Activated T-helper 1 cell treated with Interleukin-2 at 50 U/mL for 16 hours (primary cell): ENCODE measurements around the gene CCT3.
A peak's percentile ranks its signal among the peaks of the same experiment; 100 is the strongest.
"Not testable (repeated sequence)": the region's sequence is repeated elsewhere in the genome, so short reads cannot be mapped to it uniquely, and the experiment has no call there.

ENCODE experiments used
- DNase-seq: peaks from one replicate; pipeline ENCODE4 v3.0.0-alpha.2; 2020; ENCODE audit warnings: low read depth

CCT3 gene

DNA sequence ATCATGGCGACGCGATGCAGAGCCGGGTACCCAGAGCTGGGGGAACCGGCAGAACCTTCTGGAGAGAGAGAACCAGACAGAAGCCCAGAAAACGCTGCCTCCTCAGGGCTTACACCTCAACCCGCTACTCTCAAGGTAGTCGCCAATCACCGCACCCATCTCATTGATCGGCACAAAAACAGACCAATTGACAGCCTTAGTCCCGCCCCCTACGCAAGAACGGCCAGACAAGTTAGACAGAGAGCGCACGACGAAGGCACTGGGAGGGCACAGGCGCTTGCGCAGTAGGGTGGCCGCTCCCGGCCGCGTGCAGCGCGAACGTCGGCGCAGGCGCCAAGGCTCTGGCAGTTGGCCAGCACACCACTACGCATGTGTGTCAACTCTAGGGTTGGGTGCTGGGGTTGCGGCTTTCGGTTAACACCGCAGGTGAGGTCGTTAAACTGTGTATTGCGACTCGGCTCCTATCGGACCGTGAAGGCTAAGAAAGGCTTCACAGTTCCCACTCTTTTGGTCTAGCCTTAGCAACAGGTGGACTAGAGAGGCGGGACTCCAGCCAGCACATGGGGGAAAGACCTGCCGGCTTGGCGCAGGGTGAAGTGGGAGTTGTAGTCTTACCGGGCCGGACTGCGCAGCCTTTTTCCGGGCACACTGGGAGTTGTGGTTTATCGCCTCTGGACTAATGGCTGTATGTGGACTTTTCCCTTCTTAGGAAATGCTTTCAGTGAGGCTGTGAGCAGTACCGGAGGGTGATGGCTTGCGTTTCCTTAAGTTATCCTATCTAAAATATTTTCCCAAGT lies at the start of gene CCT3, which contains the start of gene TSACC:
CCT3 (minus strand) TSS at position 113 of the 797 bp plus-strand sequence; CDS start at position 5, 108 bp downstream.
TSACC (plus strand) TSS at position 347 of the 797 bp plus-strand sequence. CDS start 1,232 bp downstream, outside the sequence.
- DNase-seq, result peak; percentile 98

DNA sequence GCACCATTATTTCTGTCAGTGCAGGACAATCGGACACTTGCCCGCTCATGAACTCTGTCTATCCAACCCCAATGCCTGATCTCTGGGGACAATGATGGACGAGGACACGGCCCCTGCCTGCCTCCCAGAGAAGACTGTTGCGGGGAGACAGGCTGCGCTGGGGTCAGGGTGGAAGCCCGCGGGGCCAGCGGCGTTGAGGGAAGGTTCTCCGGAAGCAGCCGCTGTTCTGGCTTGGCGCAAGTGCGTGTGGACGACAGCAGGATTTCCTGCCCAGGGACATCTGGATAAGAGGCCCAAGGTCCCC lies 49.7 kb upstream of the CCT3 start:
- DNase-seq, result no peak

DNA sequence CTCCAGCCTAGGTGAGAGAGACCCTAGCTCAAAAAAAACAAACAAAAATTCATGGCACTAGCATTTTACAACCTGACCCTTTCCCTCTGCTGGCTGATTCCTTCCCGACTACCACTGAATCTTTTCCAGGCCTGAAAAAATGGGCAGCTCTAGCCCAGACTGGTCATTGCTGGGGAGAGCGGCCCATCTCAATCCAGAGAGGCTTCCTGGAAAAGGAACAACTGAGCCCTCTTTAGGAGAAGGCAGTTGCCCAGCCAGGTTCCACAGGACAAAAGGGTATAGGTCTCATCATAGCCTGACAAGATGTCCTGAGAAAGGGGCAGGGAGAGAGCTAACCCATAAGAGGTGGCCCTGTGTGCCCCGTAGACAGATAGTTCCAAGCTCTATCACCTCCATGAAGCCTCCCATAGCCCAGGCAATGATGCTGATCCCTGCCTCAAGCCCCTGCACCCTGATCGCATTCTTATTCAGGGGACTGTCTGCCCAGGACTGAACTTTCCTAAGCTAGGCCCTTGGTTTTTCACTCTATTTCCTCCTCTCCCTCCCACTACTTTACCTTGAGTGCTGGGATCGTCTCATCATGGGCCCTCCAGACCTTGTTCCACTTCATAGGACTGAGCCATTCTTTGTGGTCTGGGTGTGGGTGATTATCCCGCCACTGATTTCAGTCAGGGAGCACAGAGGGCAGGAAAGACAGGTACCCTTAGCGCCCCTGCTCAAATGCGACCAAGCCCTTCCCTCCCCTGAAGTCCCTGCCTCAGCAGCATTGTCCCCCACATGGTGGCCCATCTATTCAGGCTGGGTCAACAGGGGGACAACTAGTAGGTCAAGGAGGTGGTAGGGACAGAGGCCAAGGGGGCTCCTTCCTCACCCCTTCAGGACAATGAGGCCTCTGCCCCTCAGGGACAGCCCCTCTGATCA lies 49.1 kb upstream of the CCT3 start:
- DNase-seq, result no peak

DNA sequence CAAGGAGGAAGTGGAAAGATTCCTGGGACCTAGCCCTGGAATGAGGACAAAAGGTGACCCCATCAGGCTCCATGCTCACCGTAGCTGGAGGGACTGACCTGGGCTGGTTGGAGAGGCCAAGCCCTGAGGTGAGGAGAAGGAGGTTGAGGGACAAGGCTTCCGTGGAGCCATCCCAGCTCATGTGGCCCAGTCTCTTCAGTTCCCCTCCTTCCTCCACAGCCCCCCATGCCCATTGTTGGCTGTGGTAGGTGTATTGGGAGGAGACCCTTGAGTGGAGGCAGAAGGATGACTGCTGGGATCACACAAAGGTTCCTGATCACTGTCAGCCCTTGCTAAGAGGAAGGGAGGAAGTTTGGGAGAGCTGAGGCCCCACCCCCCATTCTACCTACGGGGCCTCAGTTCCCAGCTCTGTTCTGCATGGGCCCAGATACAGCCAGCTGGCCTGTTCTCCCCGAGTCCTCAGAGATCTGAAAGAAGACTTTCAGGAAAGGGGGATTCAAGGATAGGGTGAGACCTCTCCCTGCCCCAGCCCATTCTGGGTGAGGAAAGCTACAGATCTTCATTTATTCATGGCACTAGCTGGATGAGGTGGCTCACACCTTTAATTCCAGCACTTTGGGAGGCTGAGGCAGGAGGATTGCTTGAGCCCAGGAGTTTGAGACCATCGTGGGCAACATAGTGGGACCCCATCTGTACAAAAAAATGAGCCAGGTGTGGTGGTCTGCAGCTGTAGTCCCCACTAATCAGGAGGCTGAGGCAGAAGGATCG lies 48.2 kb upstream of the CCT3 start:
- DNase-seq, result no peak

DNA sequence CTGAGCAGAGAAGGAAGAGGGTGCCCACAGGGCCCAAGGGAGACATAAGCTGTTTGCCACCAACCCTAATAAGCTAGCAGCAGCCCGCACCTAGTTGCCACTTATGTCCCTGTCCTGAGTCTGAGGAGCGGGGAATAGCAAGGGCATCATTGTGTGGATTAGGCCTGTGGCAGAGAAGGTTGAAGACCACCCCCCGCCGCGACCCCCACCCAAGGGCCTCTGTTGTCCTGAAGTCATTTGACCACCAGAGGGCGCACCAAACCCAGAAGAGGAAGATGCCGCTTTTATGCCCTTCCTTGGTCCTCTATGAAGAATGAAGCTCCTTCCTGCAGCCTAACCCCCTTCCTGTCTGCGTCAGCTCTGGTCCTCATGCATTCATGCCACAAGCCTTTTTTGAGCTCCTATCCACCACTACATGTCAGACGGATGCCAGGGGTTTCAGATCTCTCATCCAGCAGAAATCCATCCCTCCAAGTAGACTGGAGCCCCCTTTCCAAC lies 47.5 kb upstream of the CCT3 start:
- DNase-seq, result peak; percentile 48

DNA sequence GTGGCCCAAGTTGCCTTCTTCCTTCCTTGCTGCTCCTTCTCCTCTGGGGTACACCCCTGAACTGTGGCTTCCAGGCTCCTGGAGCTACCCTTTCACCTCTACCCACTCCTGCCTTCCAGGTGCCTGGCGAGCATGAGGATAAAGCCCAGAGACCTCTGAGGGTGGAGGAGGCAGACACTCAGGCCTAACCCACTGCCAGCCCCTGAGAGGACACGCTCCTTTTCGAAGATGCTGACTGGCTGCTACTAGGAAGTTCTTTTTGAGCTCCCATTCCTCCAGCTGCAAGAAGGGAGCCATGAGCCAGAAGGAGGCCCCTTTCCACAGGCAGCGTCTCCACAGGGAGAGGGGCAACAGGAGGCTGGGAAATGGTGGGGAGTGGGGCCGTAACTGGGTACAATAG lies 46.6 kb upstream of the CCT3 start:
- DNase-seq, result no peak

DNA sequence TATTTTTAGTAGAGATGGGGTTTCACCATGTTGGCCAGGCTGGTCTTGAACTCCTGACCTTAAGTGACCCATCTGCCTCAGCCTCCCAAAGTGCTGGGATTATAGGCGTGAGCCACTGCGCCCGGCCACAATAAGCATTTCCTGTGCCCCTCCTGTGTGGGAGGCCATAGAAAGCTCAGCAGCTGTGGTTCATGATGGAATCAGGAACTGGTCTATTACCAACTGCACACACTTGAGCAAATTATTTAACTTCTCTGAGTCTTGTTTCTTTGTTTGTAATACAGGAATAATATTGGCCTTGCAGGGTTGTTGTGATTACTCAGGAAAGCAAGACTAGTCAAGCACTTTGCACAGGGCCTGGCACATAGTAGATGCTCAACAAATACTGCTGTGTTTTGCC lies 45.9 kb upstream of the CCT3 start:
- DNase-seq, result no peak

DNA sequence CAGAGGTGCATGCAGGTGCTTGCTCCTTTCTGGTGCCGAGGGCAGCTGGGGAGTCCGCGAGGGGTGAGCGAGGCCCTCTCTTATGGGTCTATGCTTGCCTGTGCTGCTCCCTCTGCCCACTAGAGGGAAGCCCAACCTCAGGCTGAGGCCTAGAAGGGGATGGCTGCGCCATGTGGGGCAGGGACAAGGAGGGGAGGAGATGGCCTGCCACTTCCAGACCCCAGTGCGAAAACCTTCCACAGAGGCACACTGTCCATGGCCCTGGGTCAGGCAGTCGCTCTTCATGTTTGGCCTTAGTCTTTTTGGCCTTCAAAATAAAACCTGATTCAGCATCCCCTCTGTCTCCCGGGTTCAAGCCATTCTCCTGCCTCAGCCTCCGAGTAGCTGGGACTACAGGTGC lies 44.9 kb upstream of the CCT3 start:
- peak; percentile 24 for DNase-seq

DNA sequence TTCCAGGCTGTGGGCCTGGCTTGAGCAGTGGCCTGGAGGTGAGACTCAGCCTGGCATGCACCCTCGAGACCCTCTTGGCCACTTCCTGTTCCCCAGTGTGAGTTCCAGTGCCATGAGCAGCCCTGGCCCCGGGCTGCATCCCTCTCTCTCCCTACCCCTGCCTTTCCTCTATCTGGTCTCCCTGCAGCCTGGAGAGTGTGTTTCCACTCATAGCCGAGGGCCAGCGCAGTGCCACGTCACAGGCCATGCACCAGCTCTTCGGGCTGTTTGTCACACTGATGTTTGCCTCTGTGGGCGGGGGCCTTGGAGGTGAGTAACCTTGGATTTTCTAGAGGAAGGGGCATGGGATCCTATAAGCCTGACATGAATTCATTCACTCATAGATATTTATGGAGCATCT lies 44.5 kb upstream of the CCT3 start:
- DNase-seq, result no peak

DNA sequence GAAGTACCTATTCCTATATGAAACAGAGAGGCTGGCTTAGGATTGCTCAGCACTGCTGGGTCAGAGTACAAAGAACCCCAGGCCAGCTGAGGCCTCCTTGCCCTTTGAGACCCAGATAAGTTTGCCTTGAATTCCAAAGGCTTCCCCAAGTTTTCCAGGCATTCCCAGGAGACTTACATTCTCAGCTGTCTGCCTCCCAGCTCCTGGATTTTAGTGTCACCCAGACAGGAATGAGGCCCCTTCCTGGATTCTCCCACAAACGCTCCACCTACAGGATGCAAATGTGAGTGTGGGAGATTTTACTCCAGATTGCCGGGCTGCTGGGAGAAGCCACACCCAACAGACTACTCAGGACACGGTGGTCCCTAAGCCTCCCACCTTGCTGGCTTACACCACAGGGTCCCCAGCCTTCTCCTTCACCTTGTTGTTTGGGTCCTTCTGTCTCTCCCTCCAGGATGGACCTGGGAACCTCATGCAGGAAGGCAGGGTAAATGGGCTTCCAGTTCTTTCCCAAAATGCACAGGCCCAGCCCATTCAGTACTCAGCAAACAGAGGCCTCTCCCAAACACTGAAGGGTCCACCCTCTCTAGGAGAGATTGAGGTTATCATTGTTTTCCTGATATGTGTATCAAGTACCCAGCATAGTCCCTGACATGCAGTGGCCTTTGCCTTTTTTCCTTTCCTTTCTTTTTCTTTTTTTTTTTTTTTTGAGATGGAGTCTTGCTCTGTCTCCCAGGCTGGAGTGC lies 41.5 kb upstream of the CCT3 start:
- no peak for DNase-seq

DNA sequence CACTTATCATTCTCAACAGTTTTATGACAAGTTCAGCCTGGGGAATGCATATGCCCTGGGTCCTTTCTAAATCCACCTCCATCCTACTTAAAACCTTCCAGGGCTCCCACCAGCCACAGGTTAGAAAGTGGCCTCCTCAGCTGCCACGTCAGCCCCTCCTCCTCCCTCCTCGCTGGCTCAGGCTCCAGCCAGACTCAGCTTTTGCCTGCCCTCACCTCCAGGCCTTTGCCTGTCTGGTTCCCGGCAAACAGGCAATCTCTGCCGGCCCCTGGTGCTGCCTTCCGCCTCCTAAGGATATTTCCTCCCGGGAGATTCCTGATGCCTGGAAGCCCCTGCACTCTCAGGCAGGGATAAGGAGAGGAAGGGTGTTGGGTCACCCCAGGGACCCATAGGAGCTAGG lies 40.5 kb upstream of the CCT3 start:
- DNase-seq, result no peak

DNA sequence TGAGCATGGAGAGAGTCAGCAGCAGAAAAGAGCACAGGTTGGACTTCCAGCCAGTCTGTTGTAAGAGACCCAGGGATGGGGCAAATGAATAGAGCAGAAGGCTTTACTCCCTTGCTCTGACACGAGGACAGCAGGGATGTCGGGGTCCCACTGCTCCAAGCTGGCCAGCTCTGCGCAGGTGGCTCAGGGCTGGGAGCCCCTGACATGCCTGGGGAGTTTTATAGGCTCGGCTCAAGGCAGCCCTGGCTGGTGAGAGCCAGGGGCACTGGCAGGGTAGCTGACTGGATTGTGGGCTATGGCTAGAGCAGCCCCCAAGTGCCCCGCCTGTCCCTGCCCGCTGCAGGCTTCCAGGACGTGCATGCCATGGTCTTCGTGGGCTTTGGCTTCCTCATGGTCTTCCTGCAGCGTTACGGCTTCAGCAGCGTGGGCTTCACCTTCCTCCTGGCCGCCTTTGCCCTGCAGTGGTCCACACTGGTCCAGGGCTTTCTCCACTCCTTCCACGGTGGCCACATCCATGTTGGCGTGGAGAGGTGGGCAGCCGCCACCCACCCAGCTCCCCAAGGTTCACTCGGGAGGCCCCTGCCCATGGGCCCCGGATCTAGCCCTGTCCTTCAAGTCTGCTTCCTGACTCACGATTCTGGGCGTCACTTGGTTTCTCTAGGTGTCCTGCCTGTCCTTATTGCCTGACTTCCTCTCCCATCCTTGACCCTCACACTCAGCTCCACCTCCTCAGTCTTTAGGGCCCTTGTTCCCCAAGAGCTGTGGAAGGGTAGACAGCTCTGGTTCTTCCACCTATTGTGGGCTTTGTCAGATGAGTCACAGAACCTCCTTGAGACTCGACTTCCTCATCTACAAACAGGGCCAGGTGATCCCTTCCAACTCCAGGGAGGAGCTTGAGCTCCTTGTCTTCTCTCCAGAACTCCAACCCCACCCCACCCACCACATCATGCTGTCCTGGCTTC lies 39.1 kb upstream of the CCT3 start:
- DNase-seq, result no peak

DNA sequence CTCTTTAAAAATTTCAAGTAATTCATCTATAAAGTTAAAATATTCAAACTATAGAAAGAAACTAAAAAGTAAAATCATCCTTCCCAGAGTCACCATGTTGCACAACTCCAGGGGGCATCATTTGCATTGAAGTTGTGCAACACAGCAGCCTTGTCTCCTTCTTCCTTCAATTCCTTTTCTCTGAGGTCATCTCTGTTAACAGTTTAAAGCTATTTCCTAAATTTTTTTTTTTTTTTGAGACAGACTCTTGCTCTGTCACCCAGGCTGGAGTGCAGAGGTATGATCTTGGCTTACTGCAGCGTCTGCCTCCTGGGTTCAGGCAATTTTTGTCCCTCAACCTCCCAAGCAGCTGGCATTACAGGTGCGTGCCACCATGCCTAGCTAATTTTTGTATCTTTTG lies 38.1 kb upstream of the CCT3 start:
- no peak for DNase-seq

DNA sequence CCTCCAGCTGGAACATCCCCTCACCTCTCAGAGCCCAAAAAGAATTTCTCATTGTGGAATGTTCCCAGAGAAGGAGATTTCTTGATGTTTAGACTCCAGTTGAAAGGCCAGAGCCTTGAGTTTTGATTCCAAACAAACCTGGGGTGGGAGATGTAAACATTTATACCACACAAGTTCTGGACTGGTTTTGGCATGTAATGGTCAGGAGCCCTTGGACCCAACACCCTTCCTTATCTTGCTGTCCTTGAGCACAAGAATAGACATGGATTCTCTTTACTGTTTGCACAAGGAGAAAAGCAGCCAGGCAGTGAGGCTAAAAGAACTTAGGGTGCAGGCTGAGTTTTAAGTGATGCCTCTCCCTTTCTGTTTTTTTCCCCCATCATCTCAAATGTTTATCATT lies 35.5 kb upstream of the CCT3 start:
- no peak for DNase-seq

DNA sequence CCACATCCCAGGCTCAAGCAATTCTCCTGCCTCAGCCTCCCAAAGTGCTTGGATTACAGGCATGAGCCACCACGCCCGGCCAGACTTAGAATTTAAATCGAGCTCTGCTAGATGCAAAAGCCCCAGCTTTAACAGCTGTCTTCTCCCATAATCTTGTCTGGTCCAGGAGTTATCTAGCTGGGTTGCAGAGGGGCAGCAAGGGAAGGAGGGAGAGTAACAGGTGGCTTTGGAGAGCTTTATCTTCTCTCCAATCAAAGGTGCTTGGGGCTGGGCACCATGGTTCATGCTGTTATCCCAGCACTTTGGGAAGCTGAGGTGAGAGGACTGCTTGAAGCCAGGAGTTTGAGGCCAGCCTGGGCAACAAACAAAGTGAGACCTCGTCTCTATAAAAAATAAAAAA lies 34.8 kb upstream of the CCT3 start:
- DNase-seq, result no peak

DNA sequence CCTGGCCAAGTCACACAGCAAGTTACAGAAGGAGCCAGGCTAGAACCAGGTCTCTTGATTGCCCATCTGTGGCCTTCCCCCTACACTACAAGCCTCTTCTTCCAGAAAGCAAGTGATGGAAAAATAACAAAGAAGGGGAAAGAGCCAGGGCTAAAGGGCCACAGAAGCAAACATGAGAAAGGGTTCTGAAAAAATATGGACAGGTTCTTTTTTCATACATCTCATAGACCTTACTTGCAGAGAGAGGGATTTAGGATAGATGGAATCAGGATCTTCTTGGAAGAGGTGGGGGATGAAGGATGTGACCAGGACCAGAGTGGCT lies 34.1 kb upstream of the CCT3 start:
- DNase-seq, result no peak

DNA sequence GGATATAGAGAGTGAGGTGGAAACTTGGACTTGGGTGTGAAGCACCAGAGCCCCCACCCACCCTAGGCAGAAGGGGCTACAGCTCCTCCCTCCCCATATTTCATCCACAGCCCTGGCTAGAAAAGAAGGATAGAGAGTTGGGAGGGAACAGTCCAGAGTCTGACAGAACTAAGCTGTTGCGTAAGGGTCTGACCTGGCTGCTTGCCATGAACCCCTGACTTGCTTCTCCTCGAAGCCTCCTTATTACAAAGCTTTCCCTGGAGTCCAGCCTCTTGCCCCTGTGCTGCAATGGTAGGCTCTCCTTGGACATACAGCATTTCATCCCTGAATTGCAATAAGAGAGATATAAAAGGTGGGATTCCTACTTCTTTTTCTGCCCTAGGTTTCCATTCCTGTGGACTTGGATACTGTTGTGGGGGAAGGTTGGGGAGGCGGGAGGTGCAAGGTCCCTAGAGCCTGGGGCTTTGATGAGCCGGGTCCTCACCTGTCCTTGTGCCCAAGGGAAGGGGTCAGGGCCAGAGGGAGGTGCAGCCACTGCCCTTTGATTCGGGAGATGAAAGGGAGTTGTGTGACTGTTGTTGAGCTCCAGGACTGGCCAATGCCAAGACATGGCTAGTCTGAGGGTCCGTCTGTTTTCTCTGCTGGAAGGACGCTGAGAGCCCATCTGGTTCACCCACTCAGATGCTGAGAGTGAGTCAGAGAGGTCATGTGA lies 33.6 kb upstream of the CCT3 start:
- no peak for DNase-seq

DNA sequence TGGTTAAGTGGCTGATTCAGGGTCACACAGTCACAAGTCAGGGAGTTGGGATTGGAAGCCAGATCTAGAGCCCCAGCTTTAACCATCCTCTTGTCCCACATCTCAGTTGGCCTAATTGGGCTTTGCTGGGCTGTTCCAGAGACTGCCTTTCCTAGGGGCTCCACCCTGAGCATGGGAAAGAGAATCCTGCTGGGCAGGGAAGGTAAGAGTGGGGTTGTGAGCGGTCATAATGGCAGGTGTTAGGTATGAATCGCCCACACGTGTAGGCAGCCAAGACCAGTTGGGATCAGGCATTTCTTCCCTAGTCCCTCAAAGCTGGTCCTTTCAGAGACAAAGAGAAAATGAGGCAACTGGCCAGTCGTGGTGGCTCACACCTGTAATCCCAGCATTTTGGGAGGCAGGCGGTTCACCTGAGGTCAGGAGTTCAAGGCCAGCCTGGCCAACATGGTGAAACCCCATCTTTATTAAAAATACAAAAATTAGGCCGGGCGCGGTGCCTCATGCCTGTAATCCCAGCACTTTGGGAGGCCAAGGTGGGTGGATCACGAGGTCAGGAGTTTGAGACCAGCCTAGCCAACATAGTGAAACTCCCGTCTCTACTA lies 31.7 kb upstream of the CCT3 start:
- not testable (repeated sequence) for DNase-seq

DNA sequence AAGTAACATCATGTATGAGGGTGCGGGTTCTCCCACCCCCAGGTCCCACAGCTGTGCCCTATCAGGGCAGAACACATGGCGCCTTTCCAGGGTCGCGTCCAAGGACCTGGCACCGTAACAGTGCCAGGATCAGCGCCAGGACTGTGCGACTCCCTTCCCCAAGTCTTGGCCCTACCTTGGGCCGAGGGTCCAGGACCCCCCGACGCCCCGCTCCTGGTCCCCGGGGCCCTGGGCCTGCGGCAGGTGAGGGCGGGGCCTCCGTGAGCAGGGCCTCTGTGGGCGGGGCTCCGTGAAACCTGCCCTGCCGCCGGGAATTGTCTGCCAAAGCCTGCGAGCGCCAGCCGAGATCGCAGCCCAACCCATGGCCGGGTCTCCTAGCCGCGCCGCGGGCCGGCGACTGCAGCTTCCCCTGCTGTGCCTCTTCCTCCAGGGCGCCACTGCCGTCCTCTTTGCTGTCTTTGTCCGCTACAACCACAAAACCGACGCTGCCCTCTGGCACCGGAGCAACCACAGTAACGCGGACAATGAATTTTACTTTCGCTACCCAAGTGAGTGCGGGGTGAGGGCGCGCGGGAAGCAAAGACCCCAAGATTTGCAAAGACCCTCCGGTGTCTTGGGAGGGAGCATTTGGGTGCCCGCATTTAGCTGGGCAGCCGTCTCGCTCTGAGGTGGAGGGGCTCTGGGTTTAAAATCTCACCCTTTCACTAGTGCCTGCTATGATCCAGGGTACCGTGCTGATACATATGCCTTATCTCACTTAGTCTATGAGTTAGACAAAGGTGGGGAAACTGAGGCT lies 31.0 kb upstream of the CCT3 start, which contains the start of gene RHBG:
RHBG (plus strand) TSS at position 323 of the 796 bp plus-strand sequence; CDS start at position 362, 39 bp downstream.
- DNase-seq, result no peak
